GM18907 (cell line): Measurements from ENCODE around the gene SNX30.

ENCODE experiments used
- ATAC-seq: cut with Tn5 transposase; IDR thresholded peaks from one replicate; pipeline ENCODE4 v1.9.1; 2021; ENCODE audit warnings: mild to moderate bottlenecking, moderate library complexity; ENCODE audit not compliant: unreplicated experiment

The SNX30 gene

DNA sequence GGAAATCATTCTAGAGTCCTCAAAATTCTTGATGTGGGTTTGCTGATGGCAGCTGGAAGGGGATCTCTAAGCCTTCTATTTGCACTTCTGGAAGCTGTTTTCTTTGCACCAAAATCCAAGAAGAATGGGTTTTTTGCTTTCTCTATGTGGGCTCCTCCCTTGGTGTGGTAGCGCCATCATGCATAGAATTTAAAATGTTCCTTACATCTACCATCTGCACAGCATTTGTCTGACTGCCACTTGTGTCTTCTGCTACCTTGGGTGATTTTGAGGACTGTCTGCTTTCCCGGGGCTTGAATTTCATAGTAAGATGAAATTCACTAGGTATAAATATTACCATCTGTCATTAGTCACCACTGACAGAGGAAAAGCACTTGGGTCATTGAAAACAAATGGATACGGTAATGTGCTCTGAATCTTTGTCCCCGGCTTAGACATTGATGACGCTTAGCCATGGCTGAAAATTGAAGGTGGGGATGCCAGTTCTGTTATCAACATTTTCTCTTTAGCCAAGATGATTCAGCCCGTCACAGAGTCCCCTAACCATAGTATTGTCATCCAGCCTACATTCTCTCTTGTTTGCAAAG is 30.0 kb downstream of the SNX30 start:
- ATAC-seq, result no peak

DNA sequence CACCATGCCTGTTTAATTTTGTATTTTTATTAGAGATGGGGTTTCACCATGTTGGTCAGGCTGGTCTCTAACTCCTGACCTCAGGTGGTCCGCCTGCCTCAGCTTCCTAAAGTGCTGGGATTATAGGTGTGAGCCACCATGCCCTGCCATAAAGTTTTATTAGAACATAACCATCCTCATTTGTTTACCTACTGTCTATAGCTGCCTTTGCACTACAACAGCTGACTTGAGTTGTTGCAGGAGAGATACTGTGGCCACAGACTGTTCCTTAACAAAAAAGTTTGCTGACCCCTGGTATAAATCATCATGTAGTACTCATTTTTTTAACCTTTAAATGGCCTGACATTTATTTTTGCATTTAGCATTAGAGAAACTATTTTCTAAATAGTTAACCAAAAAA is 31.7 kb downstream of the SNX30 start:
- no peak for ATAC-seq

DNA sequence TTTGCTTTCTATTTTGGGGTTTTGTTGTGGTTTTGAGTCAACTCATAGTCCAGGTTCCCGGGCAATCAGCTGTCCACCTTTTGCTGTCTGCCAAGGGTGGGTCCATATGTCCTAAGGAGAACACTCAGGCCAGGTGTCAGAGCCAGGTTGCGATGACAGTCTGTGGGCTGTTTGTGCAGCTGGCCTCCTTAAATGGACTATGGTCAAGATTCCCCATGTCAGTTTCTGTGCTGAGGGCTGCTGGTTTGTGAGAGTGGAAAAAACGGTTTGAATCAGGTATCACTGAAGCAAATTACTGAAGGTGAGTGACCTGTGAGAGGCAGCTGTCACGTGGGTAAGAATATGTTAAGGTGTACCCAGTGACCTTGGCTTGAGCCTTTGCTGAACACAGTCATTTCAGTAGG is 33.0 kb downstream of the SNX30 start:
- ATAC-seq, result no peak

DNA sequence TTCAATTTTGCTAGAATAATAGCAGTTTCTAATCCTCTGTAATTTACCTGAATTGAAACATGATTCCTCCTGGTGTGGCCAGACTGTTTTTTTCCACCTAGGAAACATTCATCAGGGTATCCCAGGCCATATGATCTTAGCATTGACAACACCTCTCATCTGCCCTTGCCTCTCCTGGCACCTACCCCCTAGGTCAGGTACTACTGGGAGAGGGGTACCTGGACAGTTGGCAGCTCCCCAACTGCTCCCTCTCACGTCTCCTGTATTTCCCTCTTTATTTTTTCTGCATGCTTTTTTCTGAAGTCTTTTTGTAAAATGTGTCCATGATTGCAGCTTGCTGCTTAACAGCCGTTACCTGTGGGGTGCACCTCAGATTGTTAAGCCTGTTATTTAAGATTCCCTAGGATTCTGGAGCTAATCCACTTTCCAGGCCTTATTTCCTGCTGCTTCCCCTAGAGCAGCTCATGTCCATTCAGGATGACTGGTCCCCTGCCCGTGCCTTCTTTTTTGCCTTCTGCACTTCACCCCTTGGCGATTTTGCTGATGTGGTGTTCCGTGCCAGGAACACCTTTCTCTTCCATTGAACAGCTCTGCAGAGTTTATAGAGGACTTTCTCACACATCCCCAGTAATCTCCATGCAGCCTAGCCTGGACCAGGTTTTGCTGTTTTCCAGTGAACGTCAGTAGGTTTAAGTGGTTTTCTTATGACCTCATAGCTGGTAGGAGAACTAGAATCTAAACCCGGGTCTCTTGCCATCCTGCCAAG is 33.6 kb downstream of the SNX30 start:
- ATAC-seq, result no peak

DNA sequence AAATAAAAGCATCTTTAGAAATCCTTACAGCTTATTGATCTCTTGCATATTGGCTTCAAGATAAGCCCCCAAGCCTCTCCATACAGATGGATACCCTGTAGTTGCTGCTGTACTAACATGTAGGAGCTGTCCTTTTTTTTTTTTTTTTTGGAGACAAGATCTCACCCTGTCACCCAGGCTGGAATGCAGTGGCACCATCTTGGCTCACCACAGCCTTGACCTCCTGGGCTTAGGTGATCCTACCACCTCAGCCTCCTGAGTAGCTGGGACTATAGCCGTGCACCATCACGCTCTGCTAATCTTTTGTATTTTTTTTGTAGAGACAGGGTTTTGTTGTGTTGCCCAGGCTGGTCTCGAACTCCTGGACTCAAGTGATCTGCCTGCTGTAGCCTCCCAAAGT is 35.4 kb downstream of the SNX30 start:
- no peak for ATAC-seq

DNA sequence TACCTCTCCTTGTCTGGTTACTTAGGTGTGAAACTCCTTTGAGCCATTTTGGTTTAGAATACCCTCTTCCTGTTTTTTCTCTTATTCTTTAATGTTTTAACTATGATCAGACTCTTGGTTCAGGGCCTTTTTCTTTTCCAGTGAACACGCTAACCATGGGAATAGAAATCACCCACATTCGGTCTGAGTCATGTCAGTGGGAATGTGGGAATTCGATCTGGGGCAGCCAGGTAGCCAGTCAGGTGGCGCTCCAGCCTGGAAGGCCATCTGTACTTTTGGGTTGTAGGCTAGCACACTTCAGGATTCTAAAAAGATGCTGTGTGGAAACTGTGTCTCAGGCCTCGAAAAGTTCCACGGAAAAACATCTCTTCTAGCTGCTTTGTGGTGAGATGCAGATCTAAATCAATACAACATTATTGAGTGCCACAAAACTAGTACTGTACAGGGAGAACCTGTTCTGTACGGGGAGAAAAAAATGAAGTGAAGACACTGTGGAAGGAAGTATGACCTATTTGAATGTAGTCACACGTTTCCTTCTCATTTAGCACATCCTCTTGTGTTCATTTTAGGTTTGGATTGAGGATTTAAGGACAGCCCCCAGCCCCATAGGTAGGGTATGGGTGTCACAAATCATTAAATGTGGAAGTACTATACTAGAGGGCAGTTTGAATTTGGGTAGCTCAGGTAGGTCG is 36.4 kb downstream of the SNX30 start:
- ATAC-seq, result no peak

DNA sequence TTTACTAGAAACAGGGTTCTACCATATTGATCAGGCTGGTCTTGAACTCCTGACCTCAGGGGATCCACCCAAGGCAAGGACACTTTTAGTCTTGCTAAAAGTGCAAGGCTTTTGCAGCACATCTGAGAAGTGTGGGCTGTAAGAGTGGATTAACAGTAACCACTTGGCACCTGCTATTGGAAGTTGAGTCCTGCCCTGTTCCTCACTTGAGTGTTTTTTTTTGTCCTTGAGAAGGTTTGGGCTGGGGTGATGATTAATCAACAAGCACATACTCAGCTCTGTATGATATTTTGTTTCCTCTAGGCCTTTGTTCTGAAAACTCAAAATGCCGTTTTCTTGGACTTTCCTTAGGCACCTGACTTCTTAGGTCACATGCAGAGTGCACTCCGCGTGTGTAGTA is 37.4 kb downstream of the SNX30 start:
- no peak for ATAC-seq

DNA sequence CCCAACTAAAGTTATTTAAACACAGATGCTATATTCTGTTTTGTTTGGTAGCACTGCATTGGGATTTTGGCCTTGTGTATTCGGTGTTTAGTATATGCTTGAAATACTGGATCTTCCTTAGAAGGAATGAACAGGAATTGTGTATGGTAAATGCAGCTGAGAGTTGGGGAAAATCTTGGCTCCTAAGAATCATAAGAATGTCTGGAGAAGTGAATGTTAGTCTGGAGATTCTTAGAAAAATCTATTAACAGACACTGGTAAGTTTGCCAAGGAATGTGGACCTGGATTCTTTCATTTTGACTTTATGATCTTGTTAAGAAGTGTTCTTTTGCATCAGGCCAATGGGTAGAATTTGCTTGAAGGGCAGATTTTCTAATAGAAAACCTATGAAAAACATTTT is 38.9 kb downstream of the SNX30 start:
- no peak for ATAC-seq

DNA sequence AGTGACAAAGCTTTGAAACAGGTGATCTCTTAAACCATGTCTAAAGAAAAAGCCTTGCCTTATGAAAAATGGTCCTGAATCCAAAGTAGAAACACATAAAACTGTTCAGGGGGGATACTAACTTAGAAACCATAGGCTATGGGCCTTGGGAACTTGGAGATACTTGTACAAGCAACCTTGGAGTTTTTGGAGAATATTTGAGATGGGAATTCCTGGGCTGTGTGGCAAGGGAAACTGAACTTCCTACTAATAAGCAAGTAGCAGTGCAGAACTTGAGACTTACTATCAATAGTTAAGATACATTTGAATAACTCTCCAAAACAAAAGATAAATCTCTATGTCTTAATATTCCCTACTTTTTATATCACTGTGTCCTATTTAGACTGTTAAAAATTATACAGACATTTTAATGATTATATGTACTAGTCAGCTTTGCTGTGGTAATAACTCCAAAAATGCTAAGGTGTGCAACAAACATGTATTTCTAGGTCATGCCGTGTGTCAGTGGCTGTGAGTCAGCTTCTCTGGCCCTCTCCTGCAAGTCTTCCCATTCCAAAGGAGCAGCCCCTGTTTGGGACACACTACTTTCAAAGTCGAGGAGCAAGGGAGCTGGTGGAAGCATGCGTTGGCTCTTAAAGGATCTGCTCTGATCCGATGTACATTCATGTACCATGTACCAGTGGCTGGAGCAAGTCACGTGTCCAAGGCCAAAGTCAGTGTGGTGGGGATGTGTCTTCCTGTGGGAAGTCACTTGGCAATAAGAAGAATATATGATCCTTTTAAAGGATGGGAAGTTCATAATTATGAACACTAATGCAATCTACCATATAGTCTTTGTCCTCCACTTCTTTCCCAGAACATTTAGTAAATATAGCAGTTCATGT is 39.6 kb downstream of the SNX30 start:
- no peak for ATAC-seq

DNA sequence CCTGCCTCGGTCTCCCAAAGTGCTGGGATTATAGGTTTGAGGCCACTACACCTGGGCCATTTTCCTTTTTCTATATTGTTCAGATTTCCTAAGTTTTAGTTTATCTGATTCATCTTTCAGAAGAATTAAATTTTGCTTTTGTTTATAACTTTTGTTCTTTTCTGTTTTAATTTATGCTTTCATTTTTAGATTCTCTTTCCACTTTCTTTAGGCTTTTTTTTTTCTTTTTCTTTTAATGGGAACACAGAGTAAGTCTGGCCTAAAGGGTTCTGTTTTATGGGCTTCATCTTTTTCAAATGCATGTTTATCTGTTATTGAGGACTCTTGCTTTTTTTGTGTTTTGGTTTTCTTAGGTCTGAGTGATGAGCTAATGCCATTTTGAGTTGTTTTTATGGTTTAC is 42.1 kb downstream of the SNX30 start:
- no peak for ATAC-seq

DNA sequence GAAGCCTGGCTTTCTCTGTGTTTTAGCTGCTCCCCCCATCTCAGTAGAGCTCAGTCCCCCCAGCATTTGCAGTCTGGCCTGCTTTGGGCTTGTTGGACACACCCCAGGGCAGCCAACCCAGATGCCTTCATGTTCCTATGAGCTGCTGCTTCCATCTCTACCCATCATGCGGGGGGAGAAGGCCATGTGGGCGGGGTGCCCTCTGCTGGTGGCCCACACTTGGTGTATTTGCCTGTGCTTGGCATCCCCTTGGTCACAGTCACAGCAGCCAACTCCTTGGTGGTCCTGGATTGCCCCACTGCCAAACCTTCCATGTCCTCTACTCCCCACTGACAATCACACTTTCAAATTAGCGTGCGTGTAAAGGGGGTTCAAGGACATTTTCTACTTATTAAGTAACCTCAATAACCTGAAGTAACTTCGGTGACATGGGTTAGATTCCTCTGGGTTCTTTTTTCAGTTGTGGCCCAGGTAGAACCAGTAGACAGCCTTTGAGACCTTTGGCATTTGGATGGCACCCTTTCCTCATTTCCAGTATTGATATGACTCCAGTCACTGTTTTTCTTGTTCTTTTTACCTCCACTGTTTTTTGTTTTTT is 42.8 kb downstream of the SNX30 start:
- peak; percentile 79 for ATAC-seq

DNA sequence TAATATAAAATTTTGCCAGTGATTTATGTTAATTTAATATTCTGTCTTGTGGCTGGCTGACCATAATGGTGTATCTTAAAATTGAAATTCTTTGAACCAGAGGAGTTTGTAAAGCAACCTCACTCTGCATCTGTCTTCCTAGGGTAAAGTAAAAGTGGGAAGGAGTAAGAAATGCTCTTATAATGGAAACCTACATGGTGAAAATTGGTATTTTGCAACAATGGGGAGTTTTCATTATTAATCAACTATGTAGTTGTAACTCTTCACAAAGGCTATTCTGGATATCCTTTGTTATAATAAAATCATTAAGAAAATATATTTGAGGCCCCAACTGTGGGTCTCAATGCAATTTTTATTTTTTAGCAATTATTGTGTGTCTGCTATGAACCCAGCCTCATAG is 44.2 kb downstream of the SNX30 start:
- no peak for ATAC-seq

DNA sequence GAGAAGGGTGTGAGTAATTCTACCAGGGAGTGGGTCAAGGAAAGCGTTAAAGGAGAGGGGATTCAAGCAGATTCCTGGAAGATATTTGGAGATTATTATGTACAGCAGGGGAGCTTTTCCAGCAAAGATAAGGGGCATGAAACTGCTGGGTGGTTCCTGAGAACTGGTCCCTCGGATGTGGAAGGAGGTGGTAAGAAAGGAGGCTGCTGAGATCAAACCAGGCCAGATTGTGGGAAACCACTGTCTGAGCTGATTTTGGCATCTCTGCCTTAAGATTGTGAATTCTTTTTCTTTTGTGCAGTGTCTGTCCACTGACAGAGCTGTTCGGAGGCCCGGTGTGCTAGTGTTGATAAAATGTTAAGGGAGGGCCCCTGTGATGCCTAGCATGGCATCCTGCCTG is 45.4 kb downstream of the SNX30 start:
- no peak for ATAC-seq

DNA sequence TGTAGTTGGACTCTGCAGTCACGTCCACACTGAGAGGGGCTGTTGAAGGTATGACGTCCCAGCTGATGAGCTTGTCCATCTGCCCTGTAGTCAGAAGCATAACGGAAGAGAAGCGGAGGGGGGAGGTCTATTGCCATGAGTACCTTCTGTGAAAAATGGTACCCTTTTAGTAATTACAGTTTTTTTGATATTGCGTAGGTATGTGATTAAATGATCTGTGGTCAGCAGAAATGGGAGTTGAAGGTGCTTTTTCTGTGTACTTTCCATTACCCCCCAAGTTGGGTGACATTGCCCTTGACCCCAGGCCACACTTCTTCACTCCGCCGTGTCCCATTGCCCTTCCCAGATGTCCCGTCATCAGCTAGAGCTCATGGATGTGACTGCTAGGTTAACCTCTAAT is 45.9 kb downstream of the SNX30 start:
- ATAC-seq, result no peak

DNA sequence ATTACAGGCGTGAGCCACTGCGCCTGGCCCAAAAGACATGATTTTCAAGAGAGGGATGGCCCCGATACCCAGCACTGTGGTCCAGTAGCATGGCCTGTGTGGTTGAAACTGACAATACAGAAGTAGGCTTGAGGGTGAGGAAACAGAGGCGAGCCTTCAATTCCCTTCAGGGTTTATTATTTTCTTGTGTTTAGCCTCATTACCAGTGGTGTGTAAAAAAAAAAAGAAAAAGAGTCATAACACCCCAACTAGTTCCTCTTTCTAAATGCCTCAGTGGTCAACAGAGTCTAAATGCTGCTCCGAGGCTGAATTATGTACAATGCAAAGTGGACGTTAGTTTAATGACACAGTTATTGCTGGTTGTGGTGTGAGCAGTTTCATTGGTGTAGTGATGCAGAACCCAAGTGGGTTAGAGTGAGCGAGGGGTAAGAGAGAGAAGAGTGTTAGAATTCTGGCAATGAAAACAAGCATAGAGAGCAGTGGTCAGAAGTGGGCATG is 58.8 kb downstream of the SNX30 start:
- peak; percentile 99 for ATAC-seq

DNA sequence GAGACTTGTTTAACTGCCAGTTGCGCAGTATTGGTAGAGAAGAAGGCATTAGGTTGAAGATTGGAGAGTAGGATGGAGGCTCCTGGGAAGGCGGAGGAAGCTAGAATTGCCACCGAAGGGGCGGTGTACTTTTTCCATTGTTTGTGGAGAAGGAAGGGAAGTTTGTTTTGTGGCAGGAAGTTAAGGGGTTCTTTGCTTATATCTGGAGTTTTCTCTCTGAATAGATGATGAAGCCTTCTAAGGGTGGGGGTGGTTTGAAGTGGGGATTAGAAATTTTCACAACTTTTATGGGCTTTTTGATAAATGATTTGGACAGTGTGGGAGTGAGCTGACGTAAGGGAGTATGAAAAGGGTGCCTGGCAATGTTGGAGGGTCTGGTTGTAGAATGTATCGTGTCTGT is 59.3 kb downstream of the SNX30 start:
- no peak for ATAC-seq

DNA sequence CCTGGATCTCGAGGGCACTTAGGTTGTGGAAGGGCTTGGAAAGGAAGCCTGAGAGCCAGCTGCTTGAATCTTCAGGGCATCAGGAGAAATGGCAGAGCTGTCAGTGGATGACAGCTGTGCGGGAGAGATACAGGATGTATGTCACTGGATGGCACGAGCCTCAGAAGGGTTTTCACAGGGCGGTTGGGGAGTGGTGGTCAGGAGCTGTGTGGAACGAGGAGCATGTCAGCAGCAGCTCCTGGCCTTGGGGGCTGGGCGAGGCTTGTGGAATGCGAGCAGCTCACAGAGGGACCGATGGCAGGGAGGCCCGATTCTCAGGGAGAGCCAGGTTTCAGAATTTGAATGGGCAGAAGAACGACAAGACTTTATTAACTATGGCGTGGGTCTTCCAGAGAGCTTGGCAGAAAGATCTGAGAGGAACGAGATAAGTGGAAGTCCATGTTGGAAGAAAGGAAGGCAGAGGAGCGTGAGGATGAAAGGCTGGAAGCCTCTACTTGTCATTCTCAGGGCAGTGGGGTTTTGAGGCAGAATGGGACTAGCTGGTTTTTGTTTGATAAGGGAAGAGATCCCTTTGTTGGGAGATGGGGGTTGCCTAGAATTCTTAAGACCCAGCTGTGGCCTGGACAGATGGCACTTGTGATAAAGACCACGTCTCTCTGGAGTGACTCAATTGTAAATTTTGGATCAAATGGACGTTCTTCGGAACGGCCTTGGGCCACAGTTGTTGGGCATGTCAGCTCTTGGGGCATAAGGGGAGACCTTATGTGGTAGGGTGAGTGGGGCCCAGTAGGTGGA is 60.3 kb downstream of the SNX30 start:
- no peak for ATAC-seq

DNA sequence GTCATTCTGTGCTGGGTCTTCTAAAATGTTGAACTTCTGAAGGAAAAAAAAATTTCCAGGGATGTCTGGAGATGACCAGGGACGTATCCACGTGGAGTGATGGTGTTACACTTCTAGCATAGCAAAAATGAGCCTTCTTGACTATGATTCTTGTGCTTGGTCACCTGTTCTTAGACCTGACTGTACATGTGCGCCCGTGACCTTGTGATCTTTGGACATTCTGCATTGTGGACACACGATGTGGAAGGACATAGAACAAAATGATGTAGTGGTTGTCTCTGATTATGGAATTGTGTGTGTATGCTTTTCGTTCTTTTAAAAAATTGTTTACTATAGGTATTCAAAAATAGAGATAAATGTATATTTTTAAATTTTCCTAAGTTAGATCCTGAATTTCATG is 61.0 kb downstream of the SNX30 start:
- no peak for ATAC-seq

DNA sequence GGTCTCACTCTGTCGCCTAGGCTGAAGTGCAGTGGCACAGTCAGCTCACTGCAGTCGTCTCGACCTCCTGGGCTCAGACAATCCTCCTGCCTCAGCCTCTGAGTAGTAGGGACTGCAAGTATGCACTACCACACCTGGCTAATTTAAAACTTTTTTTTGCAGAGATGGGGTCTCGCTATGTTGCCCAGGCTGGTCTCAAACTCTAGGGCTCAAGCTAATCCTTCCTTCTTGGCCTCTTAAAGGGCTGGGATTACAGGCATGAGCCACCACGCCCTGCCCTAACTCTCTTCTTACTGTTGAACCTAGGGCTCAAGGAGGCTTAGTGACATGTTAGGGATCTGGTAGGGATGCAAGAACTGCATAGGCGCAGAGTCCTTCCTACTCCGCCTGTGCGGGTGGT is 65.3 kb downstream of the SNX30 start:
- no peak for ATAC-seq

DNA sequence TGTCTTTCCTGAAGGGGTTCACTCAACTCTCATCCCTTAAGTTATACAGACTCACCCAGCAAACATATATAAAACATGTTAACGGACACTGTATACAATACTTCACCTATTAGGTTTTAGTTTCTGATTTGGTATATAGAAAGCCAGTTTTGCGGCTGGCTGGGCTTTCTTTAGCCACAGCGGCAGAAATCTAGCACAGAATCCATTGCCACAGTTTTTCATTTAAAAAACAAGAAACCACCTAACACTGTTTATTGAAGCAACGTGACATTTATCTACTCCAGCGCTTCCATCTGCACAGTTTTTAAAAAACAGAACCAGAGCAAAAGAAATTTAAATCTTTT is 67.3 kb downstream of the SNX30 start:
- ATAC-seq, result peak; percentile 77
